Myocyte (in vitro differentiated cells): ENCODE measurements around the gene KLF3. TPM values are rescaled to one million over a fixed set of nuclear protein-coding genes. Genes with fewer than 3 reads are reported as not detected.

Experiments
- DNase-seq: peaks from one replicate; pipeline ENCODE4 v3.0.0-alpha.2; 2012; ENCODE audit warnings: low read depth
- total RNA-seq: library from RNA; depleted of rRNA; stranded (reverse); fragments of >200 nt; gene quantifications from 2 replicates; pipeline ENCODE4 v1.2.3, GENCODE V29; 2014

The KLF3 gene
- total RNA-seq, 1 donor from 2014 or later: 15.7 TPM

GRCh38 chr4:38654273-38654672, 9.7 kb upstream of the KLF3 start:
- no peak for DNase-seq

DNA sequence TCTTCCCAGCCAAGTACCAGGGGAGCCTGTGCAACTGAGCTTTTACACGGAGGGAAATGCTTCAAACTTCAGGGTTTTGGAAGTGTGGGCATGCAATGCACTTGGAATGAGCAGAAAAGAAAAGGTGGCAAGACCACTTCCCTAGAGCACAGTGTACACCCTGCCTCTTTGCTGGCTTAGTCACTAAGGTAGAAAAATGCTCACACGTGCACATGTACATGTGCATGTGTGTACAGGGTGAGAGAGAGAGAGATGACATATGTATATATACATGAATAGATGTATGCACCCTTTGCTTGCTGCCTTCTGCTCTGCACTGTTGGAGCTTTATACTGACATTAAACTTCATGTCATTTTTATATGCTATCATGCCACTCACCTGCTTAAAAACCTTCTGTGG, 7.9 kb upstream of the KLF3 start:
- no peak for DNase-seq

GRCh38 chr4:38659346-38659745, 4.7 kb upstream of the KLF3 start:
- no peak for DNase-seq

DNA sequence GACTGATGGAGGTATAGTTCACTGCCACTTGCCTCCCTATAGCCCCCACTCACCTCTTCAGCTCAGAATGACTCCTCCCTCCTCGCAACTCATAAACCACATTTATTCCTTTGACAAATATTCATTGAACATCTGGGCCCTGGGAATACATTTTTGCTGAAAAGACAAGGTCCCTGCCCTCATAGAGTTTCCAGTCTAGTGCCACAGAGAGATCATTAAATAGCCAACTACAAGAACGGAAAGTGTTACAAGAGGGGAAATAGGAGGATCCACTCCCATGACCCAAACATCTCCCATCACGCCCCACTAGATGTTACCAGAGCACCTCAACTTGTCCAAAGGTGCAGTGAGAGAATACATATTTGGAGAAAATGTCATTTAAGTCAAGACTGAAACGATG, 3.2 kb upstream of the KLF3 start:
- DNase-seq: no peak

DNA sequence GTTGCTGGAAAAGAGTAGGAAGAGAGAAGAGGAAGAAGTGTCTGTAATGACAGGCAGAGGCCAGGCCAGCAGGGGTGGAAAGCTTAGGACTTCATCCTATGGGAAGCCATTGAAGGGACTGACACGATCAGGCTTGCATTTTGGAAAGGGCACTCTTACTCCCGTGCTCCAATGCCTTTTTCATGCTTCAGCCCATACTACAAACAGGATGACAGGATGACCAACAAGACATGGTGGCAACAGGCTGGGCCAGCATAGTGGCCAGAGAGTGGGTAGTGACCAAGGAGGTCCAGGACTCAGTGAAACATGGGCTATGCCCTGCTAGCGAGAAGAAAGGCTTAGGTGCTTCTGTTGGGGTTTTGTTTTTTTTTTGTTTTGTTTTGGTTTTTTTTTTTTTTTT, 2.6 kb upstream of the KLF3 start:
- no peak for DNase-seq

DNA sequence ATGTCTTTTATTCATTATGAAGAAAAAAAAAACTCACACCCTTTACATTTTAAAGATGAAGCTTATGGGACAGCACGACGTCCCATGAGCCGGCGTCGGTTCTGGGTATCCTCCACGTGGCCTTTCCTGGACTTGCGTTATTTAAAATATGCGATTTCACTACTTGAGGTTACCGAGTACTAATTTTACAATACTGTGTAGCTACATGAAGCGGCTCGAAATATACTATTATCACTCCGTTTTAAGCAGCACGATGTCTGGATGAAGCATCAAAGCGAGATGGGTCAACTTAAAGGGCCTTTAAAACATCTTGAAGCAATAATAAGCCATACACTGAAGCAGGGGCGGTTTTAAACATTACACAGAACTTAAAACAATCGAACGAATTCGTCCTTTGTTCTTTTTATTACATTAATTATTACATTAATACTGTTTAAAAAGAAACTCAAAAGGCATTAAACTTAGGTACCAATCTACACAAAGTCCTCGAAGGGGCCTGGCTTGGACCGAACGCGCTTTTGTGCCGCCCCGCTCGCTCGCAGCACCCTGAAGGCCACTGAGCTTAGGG, 1.4 kb upstream of the KLF3 start:
- DNase-seq: no peak

DNA sequence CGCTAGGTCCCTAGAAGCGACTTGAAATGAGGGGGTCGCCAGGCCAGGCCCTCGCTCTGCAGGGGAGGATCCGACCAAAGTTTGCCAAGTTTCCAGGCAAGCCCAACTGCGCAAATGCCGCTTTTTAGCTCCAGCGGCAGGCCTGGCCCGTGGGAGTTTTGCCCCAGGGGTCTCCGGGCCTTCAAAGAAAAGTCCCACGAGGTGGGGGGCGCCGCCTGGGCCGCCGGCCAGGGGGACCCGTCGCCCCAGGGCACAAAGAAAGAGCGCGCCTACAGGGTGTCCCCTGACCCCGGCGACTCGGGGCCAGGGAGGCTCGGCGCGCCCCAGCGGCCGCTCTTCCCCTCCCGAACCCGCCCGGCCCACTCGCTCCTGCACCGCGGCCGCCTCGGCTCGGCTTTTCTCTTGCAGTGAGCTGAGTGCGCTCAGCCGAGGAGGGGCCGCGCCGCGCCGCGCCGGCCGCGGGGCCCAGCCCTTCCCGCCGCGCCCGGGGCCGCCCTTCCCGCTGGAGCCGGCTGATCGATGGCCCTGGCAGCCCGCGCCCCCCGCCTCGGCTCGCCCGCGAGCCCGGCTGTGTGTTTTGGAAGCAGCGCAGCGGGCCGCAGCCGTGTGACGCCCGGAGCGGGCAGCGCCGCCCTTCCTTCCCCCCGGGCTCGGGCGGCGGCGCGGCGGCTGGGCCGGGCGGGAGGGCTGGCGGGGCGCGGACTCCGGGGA, 754 bp upstream of the KLF3 start:
- no peak for DNase-seq

- peak; percentile 67 for DNase-seq
These were observed 855 bp downstream of the KLF3 start for GRCh38 chr4:38664706-38665401.

DNA sequence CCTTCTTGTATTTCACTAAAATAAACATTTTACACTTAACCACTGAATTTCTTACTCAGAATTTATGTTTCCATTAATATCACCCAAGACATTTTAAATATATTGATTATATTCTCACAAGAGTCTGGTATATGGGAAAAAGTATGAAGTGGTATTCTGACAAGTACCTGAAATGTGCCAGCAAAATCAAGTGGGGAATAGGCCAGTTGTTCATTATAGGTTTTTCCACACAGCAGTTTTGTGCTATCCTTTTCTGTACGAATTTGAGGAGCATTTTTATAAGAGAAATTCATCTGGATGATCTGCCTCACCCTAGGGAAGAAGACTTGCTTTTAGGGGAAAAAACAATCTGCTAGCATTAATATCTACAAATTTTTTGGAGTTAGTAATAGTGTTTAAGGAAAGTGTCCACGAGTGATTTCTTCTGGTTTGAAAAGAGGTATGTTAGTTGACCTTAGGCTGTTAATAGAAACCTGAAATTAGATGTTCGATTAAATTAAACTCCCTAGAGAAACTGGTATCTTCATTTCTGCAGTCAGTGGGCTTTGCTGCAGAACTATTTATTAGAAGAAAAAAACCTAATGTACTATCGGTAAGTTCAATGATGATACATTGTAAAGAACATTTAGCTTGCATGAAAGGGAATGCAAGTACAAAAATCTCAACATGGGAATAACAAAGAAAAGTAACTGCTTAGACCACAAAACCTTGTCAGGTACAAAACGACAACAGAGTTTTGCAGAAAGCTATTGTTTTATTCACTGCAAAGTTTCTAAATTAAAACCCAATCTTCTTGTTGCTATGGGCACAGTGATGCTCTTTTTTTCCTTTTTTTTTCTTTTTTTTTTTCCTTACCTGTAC, 1.8 kb downstream of the KLF3 start:
- no peak for DNase-seq

- DNase-seq: no peak
These were observed 2.7 kb downstream of the KLF3 start for GRCh38 chr4:38666766-38667084.

GRCh38 chr4:38667085-38667893, 3.3 kb downstream of the KLF3 start:
- DNase-seq: peak; percentile 91

- DNase-seq: no peak
These were observed 4.4 kb downstream of the KLF3 start for GRCh38 chr4:38668203-38668971.

- no peak for DNase-seq
These were observed 5.2 kb downstream of the KLF3 start for GRCh38 chr4:38669208-38669607.

DNA sequence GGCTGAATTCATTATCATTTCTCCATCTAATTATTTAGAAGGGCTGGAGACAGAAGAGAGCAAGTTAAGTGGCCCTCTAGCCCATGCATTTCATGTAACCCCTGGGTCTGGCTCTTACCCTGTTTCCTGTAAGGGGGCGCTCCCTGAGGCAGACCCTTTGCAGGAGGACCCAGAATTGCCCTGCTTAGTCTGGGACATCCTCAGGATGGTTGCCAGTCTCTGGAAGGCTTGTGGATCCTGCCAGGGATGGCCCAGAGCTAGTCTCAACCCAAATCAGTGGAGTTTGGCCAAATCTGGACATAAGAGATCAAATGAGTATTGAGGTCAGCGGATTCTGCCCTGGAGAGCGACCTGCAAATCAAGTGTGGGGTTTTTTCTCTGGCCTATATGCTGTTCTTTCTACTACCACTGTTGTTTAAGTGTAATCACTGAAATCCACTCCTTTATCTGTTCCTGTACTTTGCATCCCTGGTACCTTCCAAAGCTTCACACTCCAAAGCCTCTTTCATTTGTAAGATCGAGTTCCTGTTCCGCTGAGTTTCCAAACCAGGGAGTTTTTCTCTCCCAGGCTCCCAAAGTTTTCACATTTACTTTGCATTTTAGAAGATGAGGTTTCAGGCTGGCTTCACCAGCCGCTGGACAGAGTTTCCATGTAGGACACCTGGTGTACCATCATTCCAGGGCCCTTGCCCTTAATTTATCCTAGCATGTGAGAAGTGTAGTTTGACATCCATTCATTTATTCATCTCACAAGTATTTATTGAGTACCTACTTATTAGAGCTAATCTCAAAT, 6.3 kb downstream of the KLF3 start:
- no peak for DNase-seq

DNA sequence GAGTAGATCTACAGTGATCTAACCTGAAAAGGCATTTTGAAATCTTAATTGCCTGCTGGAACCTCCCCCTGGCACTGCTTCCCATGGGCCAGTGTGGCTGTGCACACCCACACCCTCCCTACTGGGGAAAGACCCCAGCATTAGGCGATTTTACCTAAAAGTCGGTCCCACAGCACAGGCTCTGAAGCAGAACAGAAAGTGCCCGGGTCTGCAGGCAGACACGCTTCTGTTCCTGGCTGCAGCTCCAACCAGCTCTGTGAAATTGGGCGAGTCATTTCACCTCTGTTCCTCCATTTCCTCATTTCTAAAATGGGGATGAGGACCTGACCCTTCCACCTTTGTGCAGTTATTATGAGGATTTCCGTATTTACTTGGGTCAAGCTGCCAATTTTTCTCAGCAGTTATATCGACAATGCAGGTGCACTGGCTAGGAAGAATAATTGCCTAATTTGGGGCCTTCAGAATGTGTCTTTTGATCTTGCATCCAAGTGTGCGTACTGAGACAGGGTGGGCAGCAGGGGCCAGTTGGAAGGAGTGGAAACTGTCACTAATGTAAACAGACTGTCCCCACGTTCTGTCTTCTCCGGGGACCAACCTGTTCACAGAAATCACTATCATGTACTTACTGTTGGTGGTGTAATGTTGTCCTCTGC, 7.1 kb downstream of the KLF3 start:
- no peak for DNase-seq

GRCh38 chr4:38671592-38671940, 7.6 kb downstream of the KLF3 start:
- no peak for DNase-seq

GRCh38 chr4:38672074-38672396, 8.0 kb downstream of the KLF3 start:
- DNase-seq: no peak

DNA sequence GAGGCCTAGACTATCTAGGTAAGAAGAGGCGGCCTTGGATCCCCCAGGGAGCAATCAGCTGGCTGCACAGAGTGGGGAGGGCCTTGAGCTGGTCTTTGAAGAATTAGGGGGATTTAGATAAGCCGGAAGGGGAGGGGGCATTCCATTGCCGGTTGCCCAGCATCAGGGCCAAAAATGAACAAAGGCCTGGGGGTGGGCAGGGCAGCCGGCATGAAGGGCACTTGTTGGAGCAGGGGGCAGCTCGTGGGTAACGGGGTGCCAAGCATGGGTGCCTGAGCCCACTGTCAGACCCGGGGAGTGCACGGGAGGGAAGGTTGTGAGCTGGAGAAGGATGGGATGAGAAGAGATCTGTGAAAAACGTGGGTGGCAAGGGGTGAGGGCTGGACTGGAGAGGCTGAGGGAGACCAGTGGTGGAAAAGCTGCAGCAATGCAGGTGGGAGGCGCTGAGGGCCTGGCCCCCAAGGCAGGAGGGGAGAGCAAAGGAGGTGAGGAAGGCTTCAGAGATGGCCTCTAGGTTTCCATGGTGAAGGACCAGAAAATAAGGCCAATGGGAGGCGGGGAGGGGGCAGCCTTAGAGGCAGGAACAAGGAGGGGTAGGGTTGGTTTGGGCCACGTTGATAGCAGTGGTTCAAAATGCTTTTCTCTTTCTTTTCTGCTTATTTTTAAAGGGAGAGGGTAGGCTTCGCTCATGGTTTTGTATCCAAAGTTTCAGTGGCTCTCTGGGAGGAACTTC, 8.6 kb downstream of the KLF3 start:
- no peak for DNase-seq
